Keratinocyte (primary cell): ENCODE data around the gene GOLPH3L.
"Not testable (repeated sequence)": the region's sequence is repeated elsewhere in the genome, so short reads cannot be mapped to it uniquely, and the experiment has no call there.

Experiments used
- EZH2 ChIP-seq: IDR thresholded peaks from one replicate; pipeline ENCODE4 v1.6.1; 2012; ENCODE audit warnings: inconsistent platforms, mild to moderate bottlenecking, low read length, moderate library complexity
- TF ChIP-seq, protein P1 (sequence below), 3 experiments: IDR thresholded peaks in 1 of 3; conservative IDR thresholded peaks in 1 of 3; optimal IDR thresholded peaks in 1 of 3; 2 replicates in 2 of 3; 3 replicates in 1 of 3; pipeline versions ENCODE3 to v1.5.1; 2011; ENCODE audit warnings: low read length in 3 of 3, mild to moderate bottlenecking in 3 of 3, moderate library complexity in 2 of 3, control low read depth in 1 of 3, inconsistent platforms in 1 of 3; ENCODE audit not compliant: insufficient read depth in 2 of 3; ENCODE audit errors: extremely low read depth in 1 of 3

DNA sequence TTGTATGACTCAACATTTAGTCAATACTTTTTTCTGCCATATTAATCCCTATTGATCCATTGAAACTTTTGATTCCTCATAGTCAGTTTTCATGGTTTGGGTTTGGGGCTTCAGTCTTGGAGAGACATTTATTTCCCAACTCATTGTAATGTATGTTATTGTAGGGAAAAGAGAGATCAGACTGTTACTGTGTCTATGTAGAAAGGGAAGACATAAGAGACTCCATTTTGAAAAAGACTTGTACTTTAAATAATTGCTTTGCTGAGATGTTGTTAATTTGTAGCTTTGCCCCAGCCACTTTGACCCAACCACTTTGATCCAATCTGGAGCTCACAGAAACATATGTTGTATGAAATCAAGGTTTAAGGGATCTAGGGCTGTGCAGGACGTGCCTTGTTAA, 12.1 kb upstream of the GOLPH3L start:
- TF ChIP-seq, protein P1, sequence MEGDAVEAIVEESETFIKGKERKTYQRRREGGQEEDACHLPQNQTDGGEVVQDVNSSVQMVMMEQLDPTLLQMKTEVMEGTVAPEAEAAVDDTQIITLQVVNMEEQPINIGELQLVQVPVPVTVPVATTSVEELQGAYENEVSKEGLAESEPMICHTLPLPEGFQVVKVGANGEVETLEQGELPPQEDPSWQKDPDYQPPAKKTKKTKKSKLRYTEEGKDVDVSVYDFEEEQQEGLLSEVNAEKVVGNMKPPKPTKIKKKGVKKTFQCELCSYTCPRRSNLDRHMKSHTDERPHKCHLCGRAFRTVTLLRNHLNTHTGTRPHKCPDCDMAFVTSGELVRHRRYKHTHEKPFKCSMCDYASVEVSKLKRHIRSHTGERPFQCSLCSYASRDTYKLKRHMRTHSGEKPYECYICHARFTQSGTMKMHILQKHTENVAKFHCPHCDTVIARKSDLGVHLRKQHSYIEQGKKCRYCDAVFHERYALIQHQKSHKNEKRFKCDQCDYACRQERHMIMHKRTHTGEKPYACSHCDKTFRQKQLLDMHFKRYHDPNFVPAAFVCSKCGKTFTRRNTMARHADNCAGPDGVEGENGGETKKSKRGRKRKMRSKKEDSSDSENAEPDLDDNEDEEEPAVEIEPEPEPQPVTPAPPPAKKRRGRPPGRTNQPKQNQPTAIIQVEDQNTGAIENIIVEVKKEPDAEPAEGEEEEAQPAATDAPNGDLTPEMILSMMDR (optimal IDR thresholded peaks at IDR 0.05 in 1 of 3, IDR thresholded peaks at IDR 0.05 in 1 of 3, conservative IDR thresholded peaks at IDR 0.05 in 1 of 3; ENCODE audit: extremely low read depth in 1 of 3, insufficient read depth in 2 of 3, low read length in 3 of 3) = not testable (repeated sequence)
- not testable (repeated sequence) for TF ChIP-seq EZH2
